DOHH2 (cell line): ENCODE data around the gene LCOR.

ENCODE experiments used
- H3F3A ChIP-seq: fragments of 200-600 bp; sonication (generic), shearing (Covaris generic); 2 replicates; pipeline ENCODE4 v1.6.0; 2016; ENCODE audit warnings: antibody characterized with exemption, mild to moderate bottlenecking; ENCODE audit not compliant: control insufficient read depth, insufficient read depth
- H3K27ac ChIP-seq: fragments of 200-600 bp; sonication (generic); 2 replicates; pipeline ENCODE4 v1.5.1; 2014; ENCODE audit warnings: low read depth, mild to moderate bottlenecking, low read length, moderate library complexity
- H3K27me3 ChIP-seq: fragments of 200-600 bp; sonication (generic); 2 replicates; pipeline ENCODE4 v1.6.1; 2014; ENCODE audit warnings: mild to moderate bottlenecking, low read length, mixed read lengths; ENCODE audit not compliant: control insufficient read depth
- H3K36me3 ChIP-seq: fragments of 200-600 bp; sonication (generic); 2 replicates; pipeline ENCODE4 v1.6.1; 2014; ENCODE audit warnings: mild to moderate bottlenecking, low read length, moderate library complexity, mixed read lengths; ENCODE audit not compliant: control insufficient read depth
- H3K4me1 ChIP-seq: fragments of 200-600 bp; sonication (generic); 2 replicates; pipeline ENCODE4 v1.6.1; 2014; ENCODE audit warnings: mild to moderate bottlenecking, low read length, mixed read lengths; ENCODE audit not compliant: control insufficient read depth
- H3K4me2 ChIP-seq: fragments of 200-600 bp; sonication (generic); 2 replicates; pipeline ENCODE4 v1.6.0; 2014; ENCODE audit warnings: mild to moderate bottlenecking, low read length, moderate library complexity
- H3K4me3 ChIP-seq: fragments of 200-600 bp; sonication (generic); 2 replicates; pipeline ENCODE4 v1.5.1; 2014; ENCODE audit warnings: mild to moderate bottlenecking, low read length, mixed read lengths
- H3K79me2 ChIP-seq: fragments of 200-600 bp; sonication (generic); 2 replicates; pipeline ENCODE4 v1.6.1; 2014; ENCODE audit warnings: mild to moderate bottlenecking, low read length, mixed read lengths; ENCODE audit not compliant: control insufficient read depth
- H3K9me2 ChIP-seq: fragments of 200-600 bp; sonication (generic); replicated peaks from 2 replicates; pipeline ENCODE4 v1.6.1; 2014; ENCODE audit warnings: mild to moderate bottlenecking, low read length, mixed read lengths; ENCODE audit not compliant: control insufficient read depth
- H3K9me3 ChIP-seq: fragments of 200-600 bp; sonication (generic); 2 replicates; pipeline ENCODE4 v1.6.1; 2014; ENCODE audit warnings: antibody characterized with exemption, low read length, mixed read lengths; ENCODE audit not compliant: control insufficient read depth, insufficient read depth
- H4K20me1 ChIP-seq: fragments of 200-600 bp; sonication (generic); 2 replicates; pipeline ENCODE4 v1.6.0; 2014; ENCODE audit warnings: low read depth, mild to moderate bottlenecking, antibody characterized with exemption, low read length, moderate library complexity; ENCODE audit not compliant: control insufficient read depth, insufficient read depth
- EZH2phosphoT487 ChIP-seq: fragments of 200-600 bp; sonication (generic); IDR thresholded peaks from 2 replicates; pipeline ENCODE4 v1.6.1; 2017; ENCODE audit warnings: borderline replicate concordance, mild to moderate bottlenecking, antibody characterized with exemption, low read length, moderate library complexity, mixed read lengths
- TF ChIP-seq, protein P1 (sequence below): fragments of 200-600 bp; sonication (generic); IDR thresholded peaks from one replicate; pipeline ENCODE4 v1.5.1; 2014; ENCODE audit warnings: antibody characterized with exemption, mild to moderate bottlenecking, low read depth, low read length; ENCODE audit not compliant: poor library complexity, severe bottlenecking

Gene LCOR

DNA sequence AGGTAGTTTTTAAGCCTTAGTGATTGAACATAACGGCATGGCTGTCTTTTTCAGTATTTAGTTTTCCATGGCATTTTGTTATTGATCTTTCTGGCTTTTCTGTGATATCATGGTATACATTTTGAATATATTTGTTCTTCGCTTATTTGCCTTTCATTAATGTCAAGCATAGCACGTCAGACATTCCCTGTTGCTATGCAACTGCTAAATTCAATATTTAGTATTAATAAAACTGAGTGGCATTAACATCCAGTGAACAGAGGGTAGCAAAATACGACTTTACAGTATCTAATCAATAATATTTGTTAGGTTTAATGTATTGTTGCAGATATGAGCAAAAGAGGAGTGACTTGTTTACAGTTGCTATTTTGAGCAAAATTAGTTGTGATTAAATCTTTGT is 72.5 kb downstream of the LCOR start:
- Histone ChIP-seq H3K36me3 (peaks cover 12% of the 10 kb centered on the region), H4K20me1 (peaks cover 14% of the 10 kb centered on the region), H3K4me2 (no peak overlapping the region), H3K4me3 (no peak overlapping the region), H3K4me1 (peaks cover 4% of the 10 kb centered on the region), H3K79me2 (peaks cover 83% of the 10 kb centered on the region), H3F3A (peaks cover 9% of the 10 kb centered on the region), H3K27me3 (no peaks in the 10 kb centered on the region), H3K9me3 (no peaks in the 10 kb centered on the region), H3K9me2 (no peaks in the 10 kb centered on the region), H3K27ac (no peak overlapping the region)
- TF ChIP-seq, protein P1, sequence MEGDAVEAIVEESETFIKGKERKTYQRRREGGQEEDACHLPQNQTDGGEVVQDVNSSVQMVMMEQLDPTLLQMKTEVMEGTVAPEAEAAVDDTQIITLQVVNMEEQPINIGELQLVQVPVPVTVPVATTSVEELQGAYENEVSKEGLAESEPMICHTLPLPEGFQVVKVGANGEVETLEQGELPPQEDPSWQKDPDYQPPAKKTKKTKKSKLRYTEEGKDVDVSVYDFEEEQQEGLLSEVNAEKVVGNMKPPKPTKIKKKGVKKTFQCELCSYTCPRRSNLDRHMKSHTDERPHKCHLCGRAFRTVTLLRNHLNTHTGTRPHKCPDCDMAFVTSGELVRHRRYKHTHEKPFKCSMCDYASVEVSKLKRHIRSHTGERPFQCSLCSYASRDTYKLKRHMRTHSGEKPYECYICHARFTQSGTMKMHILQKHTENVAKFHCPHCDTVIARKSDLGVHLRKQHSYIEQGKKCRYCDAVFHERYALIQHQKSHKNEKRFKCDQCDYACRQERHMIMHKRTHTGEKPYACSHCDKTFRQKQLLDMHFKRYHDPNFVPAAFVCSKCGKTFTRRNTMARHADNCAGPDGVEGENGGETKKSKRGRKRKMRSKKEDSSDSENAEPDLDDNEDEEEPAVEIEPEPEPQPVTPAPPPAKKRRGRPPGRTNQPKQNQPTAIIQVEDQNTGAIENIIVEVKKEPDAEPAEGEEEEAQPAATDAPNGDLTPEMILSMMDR, result no peak
- TF ChIP-seq EZH2phosphoT487, result no peak

DNA sequence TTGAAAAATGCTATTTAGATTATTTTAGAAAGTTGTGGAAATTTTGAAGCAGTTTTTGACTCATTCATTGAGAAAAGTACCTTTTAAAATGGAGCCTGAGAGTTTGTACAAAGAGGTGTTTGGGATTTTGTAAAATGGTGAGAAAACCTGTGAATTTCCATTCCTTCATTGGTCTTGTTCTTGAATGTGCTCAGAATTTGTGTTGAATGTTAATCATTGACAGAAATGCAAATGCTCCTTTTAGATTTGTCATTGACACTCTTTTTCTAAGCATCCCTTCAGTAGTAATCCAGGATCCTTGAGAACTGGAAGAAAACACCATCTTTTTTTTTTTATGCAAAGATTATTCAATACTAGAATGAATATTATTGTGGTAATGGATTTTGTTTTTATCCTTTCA is 74.8 kb downstream of the LCOR start:
- Histone ChIP-seq H3K79me2 (peaks cover 79% of the 10 kb centered on the region), H3K4me3 (no peak overlapping the region)

DNA sequence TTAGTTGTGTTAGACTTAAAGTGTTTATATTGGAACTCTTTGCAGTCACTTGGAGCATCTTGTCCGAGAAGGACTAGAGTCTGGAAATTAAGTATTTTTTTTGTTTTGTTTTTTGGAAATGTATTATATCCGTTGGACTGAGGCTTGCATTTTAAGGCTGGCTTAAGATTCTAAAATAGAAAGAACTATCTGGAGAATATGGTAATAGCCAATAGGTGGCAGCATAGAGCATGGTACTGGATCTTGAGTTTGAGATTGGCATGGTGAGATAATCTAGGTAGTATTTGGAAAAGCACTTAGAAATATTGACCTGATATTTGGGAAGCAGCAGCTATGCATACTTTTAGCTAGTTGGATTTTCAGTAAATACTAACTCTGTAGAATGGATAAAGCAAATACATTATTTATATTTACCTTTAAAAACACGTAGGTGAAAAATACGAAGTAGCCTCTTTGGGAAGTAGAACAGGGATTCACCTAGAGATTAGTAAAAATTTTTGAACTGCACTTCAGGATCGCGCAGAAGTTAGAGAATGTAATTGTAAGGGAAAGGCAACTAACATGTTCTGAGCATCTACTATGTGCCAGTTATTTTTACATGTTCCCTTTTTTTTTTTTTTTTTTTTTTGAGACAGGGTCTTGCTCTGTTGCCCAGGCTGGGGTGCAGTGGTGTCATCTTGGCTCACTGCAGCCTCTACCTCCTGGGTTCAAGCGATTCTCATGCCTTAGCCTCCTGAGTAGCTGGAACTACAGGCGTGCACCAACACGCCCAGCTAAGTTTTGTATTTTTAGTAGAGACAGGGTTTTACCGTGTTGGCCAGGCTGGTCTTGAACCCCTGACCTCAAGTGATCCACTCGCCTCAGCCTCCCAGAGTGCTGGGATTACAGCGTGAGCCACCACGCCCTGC is 78.6 kb downstream of the LCOR start:
- TF ChIP-seq, protein P1, result peak; percentile 67
- TF ChIP-seq EZH2phosphoT487, result no peak
- H3K79me2 ChIP-seq, result peaks cover 48% of the 10 kb centered on the region

More for the DNA sequence above, 74.8 kb downstream of the LCOR start:
- peaks cover 9% of the 10 kb centered on the region for H3F3A ChIP-seq
- no peak for TF ChIP-seq EZH2phosphoT487
- TF ChIP-seq, protein P1, result no peak
- H3K27ac ChIP-seq, result no peak overlapping the region
- peaks cover 18% of the 10 kb centered on the region for H3K36me3 ChIP-seq
- H3K4me2 ChIP-seq, result no peak overlapping the region
- peaks cover 11% of the 10 kb centered on the region for H4K20me1 ChIP-seq
- no peaks in the 10 kb centered on the region for H3K4me1 ChIP-seq
- no peaks in the 10 kb centered on the region for H3K9me2 ChIP-seq
- H3K9me3 ChIP-seq, result no peaks in the 10 kb centered on the region
- no peaks in the 10 kb centered on the region for H3K27me3 ChIP-seq

More for the DNA sequence above, 78.6 kb downstream of the LCOR start:
- Histone ChIP-seq H3K4me1 (no peaks in the 10 kb centered on the region), H3K27ac (no peak overlapping the region), H3K9me3 (no peaks in the 10 kb centered on the region), H3K27me3 (no peaks in the 10 kb centered on the region), H3F3A (peaks cover 2% of the 10 kb centered on the region; the same call in 1 of the 2 replicates), H3K4me2 (no peak overlapping the region), H3K9me2 (no peaks in the 10 kb centered on the region), H4K20me1 (0 out of 2 replicates have a peak, but pooled peaks cover 4% of the 10 kb centered on the region), H3K4me3 (no peak overlapping the region), H3K36me3 (peaks cover 38% of the 10 kb centered on the region)
